BJ (cell line): ENCODE data around the gene TSKS. TPM values are rescaled to one million over a fixed set of nuclear protein-coding genes. Genes with fewer than 3 reads are reported as not detected.

Source experiments
- CTCF ChIA-PET: fragments of 350-600 bp; formaldehyde crosslinking; extraction: SDS; loops from one replicate; lab custom pipeline; 2021; ENCODE audit warnings: antibody characterized with exemption, inconsistent platforms; lab: Yijun Ruan, JAX
- POLR2A ChIA-PET: fragments of 300-600 bp; sonication (Branson Sonifier 250); formaldehyde crosslinking; extraction: SDS; loops from one replicate; lab custom pipeline; 2021; ENCODE audit warnings: antibody characterized with exemption; lab: Charles Lee
- DNase-seq: peaks from one replicate; pipeline ENCODE4 v3.0.0-alpha.2; 2011; ENCODE audit warnings: low read depth
- H3K27me3 ChIP-seq: 2 replicates; pipeline ENCODE4 v1.6.0; 2011; ENCODE audit warnings: low read length; ENCODE audit not compliant: control insufficient read depth, insufficient read depth
- H3K36me3 ChIP-seq: 2 replicates; pipeline ENCODE4 v1.5.1; 2011; ENCODE audit warnings: low read length; ENCODE audit not compliant: control insufficient read depth, insufficient read depth
- H3K4me3 ChIP-seq: 2 replicates; pipeline ENCODE4 v1.5.1; 2011; ENCODE audit warnings: low read depth, mild to moderate bottlenecking, control low read depth, low read length
- CTCF ChIP-seq: IDR thresholded peaks from 2 replicates; pipeline ENCODE4 v1.5.1; 2011; ENCODE audit warnings: low read depth, mild to moderate bottlenecking, control low read depth, inconsistent platforms, low read length, moderate library complexity; ENCODE audit not compliant: insufficient read depth
- polyA plus RNA-seq: library from polyadenylated mRNA; depleted of rRNA; stranded (reverse); fragments of >200 nt; gene quantifications from 2 replicates; pipeline ENCODE4 v1.2.3, GENCODE V29; 2011

The TSKS gene
- polyA plus RNA-seq, 1 experiment: 0.15 TPM

DNA sequence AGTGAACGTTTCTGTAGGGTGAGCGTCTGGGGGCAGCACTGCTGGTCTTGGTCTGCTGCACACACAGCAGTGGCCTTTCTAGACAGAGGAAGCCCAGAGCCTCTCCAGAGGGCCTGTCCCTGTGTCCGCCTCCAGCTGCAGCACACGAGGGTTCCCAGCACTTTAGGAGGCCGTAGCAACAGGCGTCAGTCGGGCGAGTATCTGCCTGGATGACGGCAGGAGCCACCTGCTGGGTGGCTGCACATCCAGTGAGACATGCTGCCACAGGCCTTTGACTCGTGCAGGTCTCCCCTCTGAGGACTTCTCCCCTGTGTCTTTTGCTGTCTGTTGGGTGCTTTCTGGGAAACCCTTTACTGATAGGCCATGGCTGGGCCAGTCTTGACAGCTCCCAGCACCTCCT lies 25.8 kb upstream of the TSKS start:
- TF ChIP-seq CTCF: no peak
- no peaks in the 10 kb centered on the region for H3K27me3 ChIP-seq
- H3K4me3 ChIP-seq: no peak overlapping the region
- POLR2A ChIA-PET: no interaction called here
- peaks cover 34% of the 10 kb centered on the region for H3K36me3 ChIP-seq
- CTCF ChIA-PET: interaction anchor here (0.6 to 1.2 kb wide), 2 partner anchors 72 to 242 kb away, joined by 3 read pairs; no protein-coding TSS in a partner anchor
- no peak for DNase-seq

GRCh38 chr19:49787746-49788145 lies 24.6 kb upstream of the TSKS start:
- POLR2A ChIA-PET: no interaction called here
- H3K27me3 ChIP-seq: no peaks in the 10 kb centered on the region
- H3K36me3 ChIP-seq: peaks cover 31% of the 10 kb centered on the region
- no peak overlapping the region for H3K4me3 ChIP-seq
- TF ChIP-seq CTCF: no peak
- CTCF ChIA-PET: interaction anchor here (0.6 kb wide), 1 partner anchor 66 kb away, joined by 4 read pairs; no protein-coding TSS in a partner anchor
- no peak for DNase-seq

DNA sequence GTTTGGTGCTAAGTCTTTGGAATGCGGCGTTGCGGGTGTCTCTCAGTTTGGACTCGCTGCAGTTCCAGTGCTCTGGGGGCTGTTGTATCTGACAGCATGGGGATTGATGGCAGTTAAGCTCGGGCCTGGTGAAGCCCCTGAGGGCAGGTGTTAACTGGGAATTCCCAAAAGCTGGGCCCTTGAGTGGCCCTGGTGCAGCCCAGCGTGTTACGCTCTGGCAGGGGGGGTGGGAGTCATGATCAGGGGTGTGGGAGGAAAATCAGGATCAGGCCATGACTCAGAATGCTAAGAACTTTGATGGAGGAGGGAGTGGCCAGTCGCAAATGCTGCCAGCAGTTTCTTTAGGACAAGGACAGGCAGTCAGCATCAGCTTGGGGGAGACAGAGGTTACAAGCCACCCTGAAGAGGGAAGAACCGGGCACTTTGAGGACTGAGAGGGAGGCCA lies 23.3 kb upstream of the TSKS start:
- CTCF ChIA-PET: interaction anchor here (0.7 kb wide), 1 partner anchor 503 kb away, joined by 3 read pairs; no protein-coding TSS in a partner anchor
- H3K36me3 ChIP-seq: peaks cover 25% of the 10 kb centered on the region
- no peak for DNase-seq
- POLR2A ChIA-PET: interaction anchor here (0.7 to 1.2 kb wide), 2 partner anchors 16 to 30 kb away, joined by 4 to 5 read pairs; no protein-coding TSS in a partner anchor
- H3K4me3 ChIP-seq: no peak overlapping the region
- TF ChIP-seq CTCF: no peak
- H3K27me3 ChIP-seq: no peaks in the 10 kb centered on the region

DNA sequence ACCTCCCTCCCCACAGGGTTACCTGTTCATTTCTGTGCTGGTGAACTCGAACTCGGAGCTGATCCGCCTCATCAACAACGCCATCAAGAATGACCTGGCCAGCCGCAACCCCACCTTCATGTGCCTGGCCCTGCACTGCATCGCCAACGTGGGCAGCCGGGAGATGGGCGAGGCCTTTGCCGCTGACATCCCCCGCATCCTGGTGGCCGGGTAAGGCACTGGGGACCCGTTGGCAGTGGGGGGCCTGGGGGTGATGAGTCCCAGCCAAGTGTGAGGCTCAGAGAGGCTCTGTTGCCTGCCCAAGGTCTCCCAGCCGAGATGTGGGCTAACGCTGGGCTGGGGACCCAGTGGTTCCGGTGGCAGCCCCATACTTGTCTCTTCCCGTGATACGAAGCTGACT lies 19.4 kb upstream of the TSKS start:
- no peak for TF ChIP-seq CTCF
- no peak for DNase-seq
- POLR2A ChIA-PET: no interaction called here
- Histone ChIP-seq H3K27me3 (no peaks in the 10 kb centered on the region), H3K4me3 (no peak overlapping the region), H3K36me3 (peaks cover 17% of the 10 kb centered on the region)
- CTCF ChIA-PET: no interaction called here

- H3K4me3 ChIP-seq: no peak overlapping the region
- CTCF ChIA-PET: no interaction called here
- peaks cover 18% of the 10 kb centered on the region for H3K36me3 ChIP-seq
Observed at GRCh38 chr19:49781394-49781793, 18.3 kb upstream of the TSKS start.

More at GRCh38 chr19:49781394-49781793, 18.3 kb upstream of the TSKS start:
- POLR2A ChIA-PET: no interaction called here
- DNase-seq: no peak
- TF ChIP-seq CTCF: no peak
- H3K27me3 ChIP-seq: no peaks in the 10 kb centered on the region
